NT2/D1 (cell line): ENCODE data around the gene SOSTDC1.

Source experiments
- SUZ12 ChIP-seq: IDR thresholded peaks from 2 replicates; pipeline ENCODE4 v1.6.1; 2011; ENCODE audit not compliant: insufficient read length, insufficient read depth; ENCODE audit errors: extremely low read depth
- YY1 ChIP-seq: IDR thresholded peaks from 2 replicates; pipeline ENCODE4 v1.6.1; 2011; ENCODE audit not compliant: insufficient read length, insufficient read depth
- ZNF274 ChIP-seq: IDR thresholded peaks from 2 replicates; pipeline ENCODE4 v1.6.1; 2011; ENCODE audit warnings: mild to moderate bottlenecking, low read depth, low read length

DNA sequence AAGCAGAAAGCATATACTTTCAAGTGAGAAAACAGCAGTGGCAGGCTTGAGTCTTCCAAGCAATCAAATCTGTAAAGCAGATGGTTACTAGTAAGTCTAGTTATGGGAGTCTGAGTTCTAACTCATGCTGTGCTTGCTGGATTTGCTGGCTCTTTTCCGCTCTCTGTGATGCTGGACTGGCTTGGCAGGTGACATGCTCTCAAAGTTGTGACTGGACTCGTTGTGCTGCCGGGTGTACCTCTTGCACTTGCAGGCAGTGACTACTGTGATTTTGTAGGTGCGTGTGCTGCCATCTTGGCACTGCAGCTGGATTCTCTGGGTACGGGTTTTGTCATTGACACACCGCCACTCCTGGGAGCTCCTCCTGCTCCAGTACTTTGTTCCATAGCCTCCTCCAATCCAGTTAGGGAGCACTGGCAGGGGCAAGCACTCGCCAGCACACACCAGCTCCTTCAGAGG lies 3.1 kb downstream of the SOSTDC1 start:
- TF ChIP-seq ZNF274 (no peak), SUZ12 (no peak), YY1 (no peak)
